ENCODE results near the gene GLB1L2. TPM values are rescaled to one million over a fixed set of nuclear protein-coding genes. Genes with fewer than 3 reads are reported as not detected.

GLB1L2 gene
- total and polyA plus RNA-seq, 2 of the 4 experiments (the other 2 are of a cell fraction) = under 0.01 to 0.26 TPM

DNA sequence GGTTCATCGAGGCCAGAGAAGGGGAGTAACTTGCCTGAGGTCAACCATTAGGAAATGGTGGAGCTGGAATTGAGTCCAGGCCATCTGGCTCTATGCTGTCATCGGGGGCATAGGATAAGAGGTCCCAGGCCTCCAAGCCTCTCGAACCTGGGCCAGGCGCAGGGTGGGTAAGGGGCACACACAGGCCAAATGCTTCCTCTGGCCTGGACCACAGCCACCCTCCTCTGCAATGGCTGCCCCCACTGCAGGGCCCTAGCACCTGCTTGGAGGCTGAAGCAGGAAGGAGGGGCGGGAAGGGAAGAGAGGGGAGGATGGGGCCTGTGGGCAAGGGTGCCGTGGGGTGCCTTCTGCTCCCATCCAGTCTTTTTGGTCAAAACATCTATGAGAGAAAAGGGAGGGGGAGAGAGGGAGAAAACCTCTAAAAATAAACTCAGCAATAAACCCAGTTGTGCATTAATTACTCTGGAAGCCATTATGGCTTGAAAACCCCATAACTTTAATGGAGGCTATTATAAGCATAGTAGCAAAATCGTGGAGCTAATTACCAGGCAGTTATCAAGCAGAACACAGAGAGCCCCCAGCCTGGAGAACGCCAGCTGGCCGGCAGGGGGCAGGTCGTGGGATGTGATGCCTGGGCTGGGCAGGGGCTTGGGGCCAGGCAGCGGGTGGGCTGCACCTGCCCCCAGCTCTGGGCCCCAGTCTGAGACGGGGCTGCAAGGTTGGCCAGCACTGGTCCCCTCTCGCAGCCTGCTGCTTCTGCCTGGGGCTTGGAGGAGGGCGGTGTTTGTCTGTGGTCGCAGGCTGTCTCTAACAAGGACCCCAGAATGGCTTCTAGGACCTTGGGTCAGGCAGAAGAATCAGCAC lies 59.1 kb downstream of the GLB1L2 start (continued):
- no peak for TF ChIP-seq CTCF (conservative IDR thresholded peaks at IDR 0.05; ENCODE audit: low read depth, low read length)

DNA sequence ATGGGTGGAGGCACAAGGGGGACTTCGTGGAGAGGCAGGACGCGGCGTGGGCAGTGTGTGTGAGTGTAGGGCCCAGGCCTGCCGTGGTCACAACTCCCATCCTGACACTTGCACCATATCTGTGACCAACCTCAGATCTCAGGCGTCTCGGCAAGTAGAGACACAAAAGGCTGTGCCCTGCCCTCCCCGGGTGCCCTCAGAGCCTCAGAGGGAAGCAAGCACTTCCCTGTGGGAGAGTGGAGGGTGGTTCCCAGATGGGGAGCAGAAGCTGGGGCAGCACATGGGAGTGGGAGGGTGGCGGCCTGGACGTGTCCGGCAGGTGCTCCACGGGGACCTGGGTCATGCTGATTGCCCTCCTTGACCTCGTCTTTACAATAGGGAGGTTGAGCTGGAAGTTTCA lies 59.9 kb downstream of the GLB1L2 start:
- Histone ChIP-seq H2BK5ac (ENCODE audit: low read depth, low read length, poor library complexity, severe bottlenecking) (no peak overlapping the region), H3K56ac (ENCODE audit: extremely low read depth, insufficient read depth, low read length) (no peak overlapping the region), H3K4me1 (ENCODE audit: control insufficient read depth, insufficient read depth, low read length) (no peaks in the 10 kb centered on the region), H2BK15ac (ENCODE audit: low read depth, low read length) (no peak overlapping the region), H3K4me3 (ENCODE audit: insufficient read depth, low read depth, low read length) (no peak overlapping the region), H3K23ac (ENCODE audit: low read depth, low read length) (no peak overlapping the region), H3K36me3 (ENCODE audit: control insufficient read depth, insufficient read depth, low read length) (no peaks in the 10 kb centered on the region), H2BK20ac (ENCODE audit: low read depth, low read length) (no peak overlapping the region), H2BK120ac (ENCODE audit: low read depth, low read length) (no peak overlapping the region), H3K4ac (ENCODE audit: low read depth, low read length) (no peak overlapping the region), H4K20me1 (ENCODE audit: insufficient read depth, low read length) (no peaks in the 10 kb centered on the region), H3K27ac (ENCODE audit: insufficient read depth, low read length) (no peak overlapping the region), H2AK5ac (ENCODE audit: low read depth, low read length) (no peak overlapping the region), H3K9ac (ENCODE audit: low read depth, low read length) (no peak overlapping the region), H3K4me2 (ENCODE audit: low read depth, low read length) (no peak overlapping the region), H2AFZ (replicated peaks; ENCODE audit: low read length, poor library complexity) (no peak overlapping the region), H3K9me3 (ENCODE audit: control insufficient read depth, insufficient read depth, low read length) (peaks cover 48% of the 10 kb centered on the region), H3K9me1 (ENCODE audit: insufficient read depth, low read length) (no peaks in the 10 kb centered on the region), H4K8ac (ENCODE audit: low read depth in 2 of 2, low read length in 2 of 2) (no peak overlapping the region), H4K5ac (ENCODE audit: low read depth, low read length) (no peak overlapping the region), H2AK9ac (replicated peaks; ENCODE audit: low read depth, low read length, poor library complexity) (no peak overlapping the region), H4K91ac (ENCODE audit: insufficient read depth, low read depth, low read length) (no peak overlapping the region), H3K18ac (ENCODE audit: low read depth, low read length) (no peak overlapping the region), H3K79me1 (ENCODE audit: low read depth in 1 of 2, low read length in 2 of 2) (no peaks in the 10 kb centered on the region), H3K27me3 (ENCODE audit: control insufficient read depth, insufficient read depth, low read length) (no peaks in the 10 kb centered on the region), H3K14ac (replicated peaks; ENCODE audit: low read depth, low read length) (no peak overlapping the region)
- DNase-seq = no peak
- WGBS, 2 experiments (ENCODE audit: extremely low coverage in 2 of 2, insufficient read length in 1 of 2) = no CpG with 5 or more reads among the region's 13 CpGs
- no TSS peak for BruUV-seq (replicated peaks)
- intact Hi-C loops (cut with micrococcal nuclease) (no loop called here), dilution Hi-C loops (cut with HindIII; ENCODE audit: low sequenced_read_pairs, unreplicated experiment) (no loop called here), in situ Hi-C loops (cut with MboI; ENCODE audit: low sequenced_read_pairs) (no loop called here)
- TF ChIP-seq MAFK (IDR thresholded peaks at IDR 0.05; ENCODE audit: low read depth, low read length) = no peak
- TF ChIP-seq CHD1 (IDR thresholded peaks at IDR 0.05; ENCODE audit: low read depth, low read length) = no peak
- CTCF ChIA-PET = no interaction called here
- ATAC-seq (ENCODE audit: low read depth) = no peak
- POLR2A ChIA-PET (ENCODE audit: unreplicated experiment) = no interaction called here
